Panc1 (cell line): ENCODE measurements around the gene AEBP1. TPM values are rescaled to one million over a fixed set of nuclear protein-coding genes. Genes with fewer than 3 reads are reported as not detected.

Experiments
- ATAC-seq: fragments of 200-7000 bp; cut with Tn5 transposase; 2 replicates; pipeline ENCODE4 v1.9.1; 2020; ENCODE audit warnings: mild to moderate bottlenecking, moderate library complexity
- BruUV-seq: library from RNA; stranded (reverse); fragments of 400-500 nt; replicated peaks from 2 replicates; lab custom pipeline; 2021; lab: Mats Ljungman, UMichigan
- CTCF ChIA-PET: fragments of 300-600 bp; sonication (Branson Sonifier 250); formaldehyde crosslinking; loops from one replicate; lab custom pipeline; 2022; ENCODE audit warnings: antibody characterized with exemption; lab: Charles Lee
- POLR2A ChIA-PET: fragments of 300-600 bp; sonication (Branson Sonifier 250); formaldehyde crosslinking; loops from one replicate; lab custom pipeline; 2022; ENCODE audit warnings: antibody characterized with exemption; lab: Charles Lee
- DNase-seq: peaks from one replicate; pipeline ENCODE4 v3.0.0-alpha.2; 2010; ENCODE audit warnings: low read depth, low spot score
- H3K27ac ChIP-seq: 2 replicates; pipeline ENCODE4 v1.5.1; 2011; ENCODE audit warnings: mild to moderate bottlenecking, low read length, inconsistent platforms
- H3K27me3 ChIP-seq: fragments of 200-500 bp; sonication (Bioruptor generic); 2 replicates; pipeline ENCODE4 v1.6.0; 2014; ENCODE audit warnings: low read length, inconsistent platforms; ENCODE audit not compliant: control insufficient read depth, insufficient read depth
- H3K36me3 ChIP-seq: fragments of 200-500 bp; sonication (Bioruptor generic); 2 replicates; pipeline ENCODE4 v1.5.1; 2014; ENCODE audit warnings: inconsistent platforms, mild to moderate bottlenecking, low read length, moderate library complexity; ENCODE audit not compliant: control insufficient read depth, insufficient read depth
- H3K4me1 ChIP-seq: 2 replicates; pipeline ENCODE4 v1.5.1; 2011; ENCODE audit warnings: inconsistent platforms, mild to moderate bottlenecking, low read length, moderate library complexity; ENCODE audit not compliant: control insufficient read depth, insufficient read depth
- H3K4me3 ChIP-seq, 2 experiments: 2 replicates each; pipeline ENCODE4 v1.5.1; 2011 to 2012; ENCODE audit warnings: low read depth in 2 of 2, low read length in 2 of 2, mild to moderate bottlenecking in 2 of 2, inconsistent platforms in 1 of 2, moderate library complexity in 1 of 2
- H3K9me3 ChIP-seq: fragments of 200-500 bp; sonication (Bioruptor generic); 2 replicates; pipeline ENCODE4 v1.5.1; 2014; ENCODE audit warnings: low read depth, mild to moderate bottlenecking, inconsistent platforms, low read length, moderate library complexity; ENCODE audit not compliant: control insufficient read depth, insufficient read depth
- CTCF ChIP-seq: fragments of 450-650 bp; IDR thresholded peaks from 2 replicates; pipeline ENCODE4 v1.5.1; 2017; ENCODE audit warnings: mild to moderate bottlenecking
- POLR2AphosphoS5 ChIP-seq: IDR thresholded peaks from 2 replicates; pipeline ENCODE4 v1.6.1; 2012; ENCODE audit warnings: mild to moderate bottlenecking, low read depth, low read length, moderate library complexity
- SIN3A ChIP-seq: IDR thresholded peaks from 2 replicates; pipeline ENCODE4 v1.6.1; 2012; ENCODE audit warnings: low read depth, mild to moderate bottlenecking, low read length, moderate library complexity, borderline replicate concordance; ENCODE audit not compliant: insufficient read depth
- TCF7L2 ChIP-seq: IDR thresholded peaks from 2 replicates; pipeline ENCODE4 v1.6.1; 2011; ENCODE audit warnings: mild to moderate bottlenecking, low read depth, low read length, inconsistent platforms
- in situ Hi-C: cut with HindIII; loops from 2 replicates; pipeline ENCODE4 v1.10.0; 2016; ENCODE audit warnings: low sequenced_read_pairs, low pct_unique_long_range_greater_than_20kb
- intact Hi-C: fragments of 100-400 bp; cut with micrococcal nuclease; formaldehyde crosslinking; loops from one replicate; pipeline ENCODE4 v1.10.0; 2022; ENCODE audit not compliant: unreplicated experiment
- total RNA-seq: library from RNA; stranded (reverse); gene quantifications from one replicate; pipeline ENCODE4 v1.2.1, GENCODE V29; 2021; ENCODE audit not compliant: unreplicated experiment
- TF ChIP-seq, protein P1 (sequence below), 2 experiments: IDR thresholded peaks; 2 replicates each; pipeline ENCODE4 v1.6.1; 2011 to 2012; ENCODE audit warnings: low read depth in 2 of 2, control low read depth in 1 of 2, low read length in 1 of 2, mild to moderate bottlenecking in 1 of 2, moderate library complexity in 1 of 2; ENCODE audit not compliant: insufficient read depth in 1 of 2

The AEBP1 gene
- total RNA-seq, 1 experiment from 2014 or later = 0.62 TPM

DNA sequence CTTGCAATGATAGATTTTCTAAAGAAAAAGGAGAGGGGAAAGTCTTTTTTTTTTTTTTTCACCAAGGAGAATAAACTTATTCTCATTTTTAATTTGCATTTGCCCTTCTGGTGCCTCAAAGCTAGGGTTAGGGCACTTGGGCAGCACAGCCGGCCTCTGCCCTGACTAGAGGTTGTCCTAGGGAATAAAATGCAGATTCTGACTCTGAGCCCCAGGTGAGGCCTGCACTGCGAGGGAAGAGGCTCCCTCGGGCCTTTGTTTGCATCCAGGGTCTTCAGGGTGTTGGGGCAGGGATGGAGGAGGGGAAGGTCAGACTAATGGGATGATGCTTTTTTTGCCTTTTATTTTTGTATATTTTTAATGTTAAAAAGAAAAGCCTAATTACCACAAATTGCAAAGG is 29.1 kb downstream of the AEBP1 start:
- intact Hi-C loops = loop anchor here (5.0 kb wide), 1 partner anchor 64 kb away; no protein-coding TSS in a partner anchor
- no peaks in the 10 kb centered on the region for H3K27me3 ChIP-seq
- BruUV-seq = no TSS peak
- H3K27ac ChIP-seq = no peak overlapping the region
- no peaks in the 10 kb centered on the region for H3K36me3 ChIP-seq
- ATAC-seq (no peak), DNase-seq (no peak)
- H3K4me3 ChIP-seq = no peak overlapping the region
- in situ Hi-C loops = no loop called here
- H3K9me3 ChIP-seq = no peaks in the 10 kb centered on the region
- CTCF ChIA-PET = no interaction called here
- POLR2A ChIA-PET = interaction anchor here (0.7 kb wide), 2 partner anchors 13 to 18 kb away, joined by 8 to 10 read pairs; no protein-coding TSS in a partner anchor
- peaks cover 12% of the 10 kb centered on the region for H3K4me1 ChIP-seq
- no peak for TF ChIP-seq TCF7L2

DNA sequence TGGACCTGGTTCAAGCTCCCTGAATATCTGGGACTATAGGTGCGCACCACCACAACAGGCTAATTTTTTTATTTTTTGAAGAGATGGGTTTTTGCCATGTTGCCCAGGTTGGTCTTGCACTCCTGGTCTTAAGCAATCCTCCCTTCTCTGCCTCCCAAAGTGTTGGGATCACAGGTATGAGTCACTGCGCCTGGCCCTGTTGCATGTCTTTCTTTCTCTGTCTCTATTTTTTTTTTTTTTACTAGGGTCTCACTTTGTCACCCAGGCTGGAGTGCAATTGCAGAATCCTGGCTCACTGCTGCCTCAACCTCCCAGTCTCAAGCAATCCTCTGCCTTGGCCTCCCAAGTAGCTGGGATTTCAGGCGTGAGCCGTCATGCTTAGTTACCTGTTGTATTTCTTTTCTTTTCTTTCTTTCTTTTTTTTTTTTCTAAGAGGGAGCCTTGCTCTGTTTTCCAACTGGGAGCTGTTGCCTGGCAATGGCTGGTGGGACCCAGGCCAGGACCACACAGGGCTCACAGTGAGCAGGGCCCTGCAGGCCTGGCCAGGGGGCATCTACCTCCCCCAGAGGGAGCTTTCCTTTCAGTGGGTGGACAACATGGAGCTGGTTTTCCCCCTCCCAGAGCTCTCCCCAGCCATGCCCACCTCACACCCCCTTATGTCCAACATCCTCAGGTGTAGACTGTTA is 30.9 kb downstream of the AEBP1 start:
- POLR2A ChIA-PET = no interaction called here
- H3K27ac ChIP-seq = no peak overlapping the region
- CTCF ChIA-PET = interaction anchor here (0.7 kb wide), 2 partner anchors 32 to 79 kb away, joined by 3 to 5 read pairs; no protein-coding TSS in a partner anchor
- in situ Hi-C loops (no loop called here), intact Hi-C loops (loop anchor here (5.0 kb wide), 1 partner anchor 62 kb away; no protein-coding TSS in a partner anchor)
- no peaks in the 10 kb centered on the region for H3K9me3 ChIP-seq
- no peak for DNase-seq
- no peaks in the 10 kb centered on the region for H3K36me3 ChIP-seq
- ATAC-seq = no peak
- TF ChIP-seq SIN3A = no peak
- no peak for TF ChIP-seq TCF7L2
- TF ChIP-seq POLR2AphosphoS5 = no peak
- TF ChIP-seq, protein P1, sequence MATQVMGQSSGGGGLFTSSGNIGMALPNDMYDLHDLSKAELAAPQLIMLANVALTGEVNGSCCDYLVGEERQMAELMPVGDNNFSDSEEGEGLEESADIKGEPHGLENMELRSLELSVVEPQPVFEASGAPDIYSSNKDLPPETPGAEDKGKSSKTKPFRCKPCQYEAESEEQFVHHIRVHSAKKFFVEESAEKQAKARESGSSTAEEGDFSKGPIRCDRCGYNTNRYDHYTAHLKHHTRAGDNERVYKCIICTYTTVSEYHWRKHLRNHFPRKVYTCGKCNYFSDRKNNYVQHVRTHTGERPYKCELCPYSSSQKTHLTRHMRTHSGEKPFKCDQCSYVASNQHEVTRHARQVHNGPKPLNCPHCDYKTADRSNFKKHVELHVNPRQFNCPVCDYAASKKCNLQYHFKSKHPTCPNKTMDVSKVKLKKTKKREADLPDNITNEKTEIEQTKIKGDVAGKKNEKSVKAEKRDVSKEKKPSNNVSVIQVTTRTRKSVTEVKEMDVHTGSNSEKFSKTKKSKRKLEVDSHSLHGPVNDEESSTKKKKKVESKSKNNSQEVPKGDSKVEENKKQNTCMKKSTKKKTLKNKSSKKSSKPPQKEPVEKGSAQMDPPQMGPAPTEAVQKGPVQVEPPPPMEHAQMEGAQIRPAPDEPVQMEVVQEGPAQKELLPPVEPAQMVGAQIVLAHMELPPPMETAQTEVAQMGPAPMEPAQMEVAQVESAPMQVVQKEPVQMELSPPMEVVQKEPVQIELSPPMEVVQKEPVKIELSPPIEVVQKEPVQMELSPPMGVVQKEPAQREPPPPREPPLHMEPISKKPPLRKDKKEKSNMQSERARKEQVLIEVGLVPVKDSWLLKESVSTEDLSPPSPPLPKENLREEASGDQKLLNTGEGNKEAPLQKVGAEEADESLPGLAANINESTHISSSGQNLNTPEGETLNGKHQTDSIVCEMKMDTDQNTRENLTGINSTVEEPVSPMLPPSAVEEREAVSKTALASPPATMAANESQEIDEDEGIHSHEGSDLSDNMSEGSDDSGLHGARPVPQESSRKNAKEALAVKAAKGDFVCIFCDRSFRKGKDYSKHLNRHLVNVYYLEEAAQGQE (IDR thresholded peaks at IDR 0.05; ENCODE audit: insufficient read depth in 1 of 2, low read depth in 2 of 2, low read length in 1 of 2) = no peak
- no peak for TF ChIP-seq CTCF
- BruUV-seq = no TSS peak
- no peaks in the 10 kb centered on the region for H3K27me3 ChIP-seq
- peaks cover 12% of the 10 kb centered on the region for H3K4me1 ChIP-seq
- H3K4me3 ChIP-seq = no peak overlapping the region

DNA sequence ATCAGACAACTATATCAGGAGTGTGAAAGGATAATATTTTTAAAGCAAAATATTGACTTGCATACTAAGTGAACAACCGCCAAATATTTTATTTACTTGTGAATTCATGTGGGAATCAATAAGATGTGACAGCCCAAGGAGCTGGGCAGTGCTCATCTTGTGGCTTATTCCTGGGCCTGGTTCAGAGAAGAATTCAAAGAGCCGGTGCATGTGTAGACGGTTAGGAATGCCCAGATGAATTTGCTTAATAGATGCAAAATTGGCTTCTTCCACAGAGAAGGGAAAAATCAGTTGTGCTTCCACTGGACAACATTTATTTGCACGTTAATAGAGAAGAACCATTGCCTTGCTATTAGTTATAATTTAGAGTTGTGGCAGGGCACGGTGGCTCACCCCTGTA is 32.6 kb downstream of the AEBP1 start:
- in situ Hi-C loops = no loop called here
- DNase-seq (no peak), ATAC-seq (no peak)
- no TSS peak for BruUV-seq
- ChIA-PET POLR2A (interaction anchor here (0.6 kb wide), 1 partner anchor 748 kb away, joined by 3 read pairs; the partner anchor contains the start of gene PURB), CTCF (no interaction called here)
- Histone ChIP-seq H3K4me3 (no peak overlapping the region), H3K27ac (no peak overlapping the region), H3K4me1 (peaks cover 7% of the 10 kb centered on the region), H3K36me3 (no peaks in the 10 kb centered on the region), H3K27me3 (no peaks in the 10 kb centered on the region), H3K9me3 (no peaks in the 10 kb centered on the region)
- intact Hi-C loops = no loop called here
- TF ChIP-seq POLR2AphosphoS5 = no peak
- TF ChIP-seq SIN3A = no peak
- TF ChIP-seq, protein P1 (IDR thresholded peaks at IDR 0.05; ENCODE audit: insufficient read depth in 1 of 2, low read depth in 2 of 2, low read length in 1 of 2) = no peak
- TF ChIP-seq CTCF = no peak
- TF ChIP-seq TCF7L2 = no peak
